D721Med (cell line): Measurements from ENCODE around the gene TGFBR3.

Experiments used
- DNase-seq: peaks from one replicate; pipeline ENCODE4 v3.0.0; 2011; ENCODE audit warnings: low spot score; ENCODE audit not compliant: insufficient read length
- FAIRE-seq: peaks from 2 replicates; lab custom pipeline; 2011; peaks lifted over from hg19 to GRCh38; lab: Jason Lieb, UNC
- TF ChIP-seq, protein P1 (sequence below): IDR thresholded peaks from 2 replicates; pipeline ENCODE4 v1.5.1; 2012; ENCODE audit warnings: mild to moderate bottlenecking, control low read depth; ENCODE audit not compliant: insufficient read depth; ENCODE audit errors: missing control alignments

Gene TGFBR3

DNA sequence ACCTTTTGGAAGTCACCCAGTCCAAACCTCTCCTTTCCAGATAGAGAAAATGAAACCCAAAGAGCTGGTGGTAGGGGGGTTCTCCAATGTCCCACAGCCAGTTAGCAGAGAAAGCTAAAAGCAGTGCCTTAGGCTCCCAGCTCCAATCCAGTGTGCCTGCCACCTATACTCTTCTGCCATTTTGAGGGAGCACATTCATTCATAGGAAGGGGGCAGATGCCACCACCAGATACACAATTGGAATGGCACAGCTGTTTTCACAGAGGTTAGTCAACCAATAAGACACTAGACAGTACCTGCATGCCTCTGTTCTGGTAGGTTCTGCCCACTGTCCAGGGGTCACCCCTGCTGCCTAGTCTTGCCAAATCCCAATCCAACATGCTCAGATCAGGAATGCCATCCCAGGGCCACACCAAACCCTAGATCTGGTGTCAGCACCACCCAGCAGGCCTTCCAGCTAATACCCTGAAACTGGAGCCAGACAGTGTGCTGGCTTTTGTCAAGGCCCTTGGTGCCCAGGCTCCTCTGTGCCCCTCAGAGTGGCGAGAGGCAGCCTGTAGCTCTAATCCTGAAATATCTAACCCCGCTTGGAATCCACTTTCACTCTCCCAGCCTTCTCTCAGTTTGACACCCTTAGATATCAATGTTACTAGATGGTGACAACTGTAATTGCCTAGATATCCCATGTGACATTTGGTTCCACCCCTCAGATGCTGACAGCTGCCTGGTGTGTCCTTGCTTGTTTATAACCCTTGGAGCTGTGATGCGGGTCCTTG lies 178.6 kb downstream of the TGFBR3 start:
- FAIRE-seq, result no peak

DNA sequence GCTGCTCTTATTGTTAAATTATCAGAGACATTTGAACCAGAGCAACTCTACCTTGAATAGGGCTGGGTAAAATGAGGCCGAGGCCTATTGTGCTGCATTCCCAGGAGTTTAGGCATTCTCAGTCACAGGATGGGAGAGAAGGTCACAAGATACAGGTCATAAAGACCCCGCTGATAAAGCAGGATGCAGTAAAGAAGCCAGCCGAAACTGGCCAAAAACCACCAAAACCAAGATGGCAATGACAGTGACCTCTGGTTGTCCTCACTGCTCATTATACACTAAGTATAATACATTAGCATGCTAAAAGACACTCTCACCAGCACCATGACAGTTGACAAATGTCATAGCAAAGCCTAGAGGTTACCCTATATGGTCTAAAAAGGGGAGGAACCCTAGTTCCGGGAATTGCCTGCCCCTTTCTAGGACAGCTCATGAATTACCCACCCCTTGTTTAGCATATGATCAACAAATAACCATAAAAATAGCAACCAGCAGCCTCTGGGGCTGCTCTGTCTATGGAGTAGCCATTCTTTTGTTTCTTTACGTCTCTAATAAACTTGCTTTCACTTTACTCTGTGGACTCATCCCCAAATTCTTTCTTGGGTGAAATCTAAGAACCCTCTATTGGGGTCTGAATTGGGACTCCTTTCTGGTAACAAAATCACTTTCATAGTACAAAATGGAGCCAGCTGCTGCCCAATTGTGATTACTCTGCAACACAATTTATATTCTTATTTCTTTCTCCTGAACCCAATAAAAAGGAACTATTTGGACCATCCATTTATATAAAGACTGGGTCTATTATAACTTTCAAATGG lies 179.6 kb downstream of the TGFBR3 start:
- FAIRE-seq (no peak), DNase-seq (no peak)
- TF ChIP-seq, protein P1, sequence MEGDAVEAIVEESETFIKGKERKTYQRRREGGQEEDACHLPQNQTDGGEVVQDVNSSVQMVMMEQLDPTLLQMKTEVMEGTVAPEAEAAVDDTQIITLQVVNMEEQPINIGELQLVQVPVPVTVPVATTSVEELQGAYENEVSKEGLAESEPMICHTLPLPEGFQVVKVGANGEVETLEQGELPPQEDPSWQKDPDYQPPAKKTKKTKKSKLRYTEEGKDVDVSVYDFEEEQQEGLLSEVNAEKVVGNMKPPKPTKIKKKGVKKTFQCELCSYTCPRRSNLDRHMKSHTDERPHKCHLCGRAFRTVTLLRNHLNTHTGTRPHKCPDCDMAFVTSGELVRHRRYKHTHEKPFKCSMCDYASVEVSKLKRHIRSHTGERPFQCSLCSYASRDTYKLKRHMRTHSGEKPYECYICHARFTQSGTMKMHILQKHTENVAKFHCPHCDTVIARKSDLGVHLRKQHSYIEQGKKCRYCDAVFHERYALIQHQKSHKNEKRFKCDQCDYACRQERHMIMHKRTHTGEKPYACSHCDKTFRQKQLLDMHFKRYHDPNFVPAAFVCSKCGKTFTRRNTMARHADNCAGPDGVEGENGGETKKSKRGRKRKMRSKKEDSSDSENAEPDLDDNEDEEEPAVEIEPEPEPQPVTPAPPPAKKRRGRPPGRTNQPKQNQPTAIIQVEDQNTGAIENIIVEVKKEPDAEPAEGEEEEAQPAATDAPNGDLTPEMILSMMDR, result no peak

More for the DNA sequence above, 178.6 kb downstream of the TGFBR3 start:
- TF ChIP-seq, protein P1, result no peak
- no peak for DNase-seq

- TF ChIP-seq, protein P1, result no peak
- FAIRE-seq (no peak), DNase-seq (no peak)
Observed at GRCh38 chr1:91704746-91705145, 181.2 kb downstream of the TGFBR3 start.

- TF ChIP-seq, protein P1, result no peak
Observed at GRCh38 chr1:91703095-91703494, 182.9 kb downstream of the TGFBR3 start.

GRCh38 chr1:91701472-91701869 lies 184.5 kb downstream of the TGFBR3 start:
- no peak for DNase-seq
- TF ChIP-seq, protein P1, result no peak
- FAIRE-seq, result no peak

More at GRCh38 chr1:91703095-91703494, 182.9 kb downstream of the TGFBR3 start:
- DNase-seq, result no peak
- FAIRE-seq, result no peak

DNA sequence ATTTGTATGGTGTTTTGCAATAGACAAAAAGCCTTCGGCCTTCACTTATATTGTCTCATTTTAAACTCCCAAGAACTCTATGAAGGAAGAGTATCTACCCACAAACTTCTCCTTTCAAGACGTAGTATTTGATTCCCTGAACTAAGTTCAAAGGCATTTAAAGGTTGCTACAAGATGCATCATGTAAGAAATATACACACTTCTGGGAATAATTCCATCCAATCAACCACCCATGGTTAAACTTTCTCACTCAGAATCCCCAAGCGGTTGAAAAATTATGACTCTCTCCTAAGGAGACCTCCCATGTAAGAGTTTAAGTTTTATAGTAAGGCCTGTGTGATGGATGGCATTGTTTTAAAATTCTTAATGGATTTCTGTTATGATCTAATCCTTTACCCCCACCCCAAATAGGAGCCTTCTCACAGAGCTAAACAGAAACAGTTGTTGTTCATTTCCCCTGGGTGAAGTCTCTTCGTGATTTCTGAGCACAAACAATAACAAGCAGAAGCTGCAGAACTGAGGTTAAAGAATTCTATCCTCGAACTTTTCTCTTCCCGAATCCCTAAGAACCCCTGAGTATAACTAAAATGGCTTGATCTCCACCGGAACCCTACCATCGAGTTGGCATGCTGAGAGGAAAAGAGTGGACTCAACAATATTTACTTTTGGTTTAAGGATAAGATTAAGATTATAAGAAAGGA lies 185.0 kb downstream of the TGFBR3 start:
- no peak for DNase-seq
- FAIRE-seq, result no peak
- TF ChIP-seq, protein P1, result no peak
